ENCODE data around the gene NSMF. TPM values are rescaled to one million over a fixed set of nuclear protein-coding genes. Genes with fewer than 3 reads are reported as not detected.

The NSMF gene
- total and polyA plus RNA-seq, 10 of the 15 experiments (the other 5 are each of a cell fraction or from before 2014, with no cell fraction given): 0.13 to 44.3 (median 13.4) TPM

GRCh38 chr9:137459152-137459600, at the start of gene NSMF (continued):
- TF ChIP-seq BCLAF1 (IDR thresholded peaks at IDR 0.05): no peak
- TF ChIP-seq E2F8 (IDR thresholded peaks at IDR 0.05; ENCODE audit: low read depth, partially characterized antibody): no peak
- no peak for TF ChIP-seq ATF2 (IDR thresholded peaks at IDR 0.05; ENCODE audit: low read length)
- no peak for TF ChIP-seq CHD4 (IDR thresholded peaks at IDR 0.05)
- no peak for TF ChIP-seq PKNOX1 (IDR thresholded peaks at IDR 0.05)
- TF ChIP-seq NR2C1 (IDR thresholded peaks at IDR 0.05): peak; percentile 28
- peak; percentile 22; the same call in 1 of the 2 replicates for TF ChIP-seq RFX5 (IDR thresholded peaks at IDR 0.05; ENCODE audit: low read depth, low read length)
- TF ChIP-seq NFYA (IDR thresholded peaks at IDR 0.05; ENCODE audit: borderline replicate concordance, low read depth, low read length): no peak
- no peak for TF ChIP-seq SUPT20H (IDR thresholded peaks at IDR 0.05; ENCODE audit: borderline replicate concordance, control insufficient read depth, low read depth, low read length)
- no peak for TF ChIP-seq PAX8 (IDR thresholded peaks at IDR 0.05)
- 0 out of 2 replicates have a peak, but pooled peaks have one; percentile 37 for TF ChIP-seq CHD2 (IDR thresholded peaks at IDR 0.05; ENCODE audit: borderline replicate concordance, low read depth, low read length)
- TF ChIP-seq ETV6 (conservative IDR thresholded peaks at IDR 0.05 in 1 of 2, IDR thresholded peaks at IDR 0.05 in 1 of 2; ENCODE audit: borderline replicate concordance in 1 of 2, low read depth in 1 of 2): no peak
- TF ChIP-seq ASH2L (IDR thresholded peaks at IDR 0.05; ENCODE audit: borderline replicate concordance, low read depth): no peak
- TF ChIP-seq ZNF384 (IDR thresholded peaks at IDR 0.05; ENCODE audit: borderline replicate concordance, low read depth, low read length): no peak
- TF ChIP-seq CUX1 (IDR thresholded peaks at IDR 0.05; ENCODE audit: insufficient replicate concordance, low read depth, low read length): no peak
- TF ChIP-seq NR2F1 (conservative IDR thresholded peaks at IDR 0.05): peak; percentile 78
